Body of pancreas (tissue), 4 donors: ENCODE results near the gene EMC8.

Source experiments
- POLR2A ChIP-seq, 3 donors: fragments of 450-650 bp; IDR thresholded peaks; one replicate each; pipeline ENCODE4 v1.6.1; 2016; ENCODE audit warnings: antibody characterized with exemption in 3 of 3, mild to moderate bottlenecking in 2 of 3
- TF ChIP-seq, protein P1 (sequence below), 7 experiments: fragments of 450-650 bp in 4 of 7; fragments of 200-600 bp in 3 of 7; sonication (generic) in 3 of 7; IDR thresholded peaks; one replicate each; pipeline ENCODE4 v1.5.1; 2016 to 2019; ENCODE audit warnings: antibody characterized with exemption in 7 of 7

DNA sequence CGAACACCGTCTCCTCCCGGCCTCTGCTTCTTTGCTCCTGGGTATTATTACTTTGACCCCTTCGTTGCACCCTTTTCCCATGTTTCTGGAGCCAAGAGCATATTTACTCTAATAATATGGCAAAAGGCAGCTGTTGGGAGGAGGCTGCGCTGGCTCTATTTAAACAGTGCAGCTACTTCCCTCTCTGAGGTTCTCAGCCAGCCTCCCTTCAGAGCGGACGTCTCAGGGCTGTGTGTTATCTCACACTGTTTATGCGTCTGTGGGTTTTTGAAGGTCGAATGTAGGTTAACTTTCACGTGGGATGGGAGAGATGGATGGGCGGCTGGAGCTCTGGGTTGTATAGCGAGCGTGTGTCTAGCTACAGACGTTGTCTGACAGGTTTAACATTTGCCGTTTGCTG, 45.4 kb upstream of the EMC8 start:
- TF ChIP-seq, protein P1, sequence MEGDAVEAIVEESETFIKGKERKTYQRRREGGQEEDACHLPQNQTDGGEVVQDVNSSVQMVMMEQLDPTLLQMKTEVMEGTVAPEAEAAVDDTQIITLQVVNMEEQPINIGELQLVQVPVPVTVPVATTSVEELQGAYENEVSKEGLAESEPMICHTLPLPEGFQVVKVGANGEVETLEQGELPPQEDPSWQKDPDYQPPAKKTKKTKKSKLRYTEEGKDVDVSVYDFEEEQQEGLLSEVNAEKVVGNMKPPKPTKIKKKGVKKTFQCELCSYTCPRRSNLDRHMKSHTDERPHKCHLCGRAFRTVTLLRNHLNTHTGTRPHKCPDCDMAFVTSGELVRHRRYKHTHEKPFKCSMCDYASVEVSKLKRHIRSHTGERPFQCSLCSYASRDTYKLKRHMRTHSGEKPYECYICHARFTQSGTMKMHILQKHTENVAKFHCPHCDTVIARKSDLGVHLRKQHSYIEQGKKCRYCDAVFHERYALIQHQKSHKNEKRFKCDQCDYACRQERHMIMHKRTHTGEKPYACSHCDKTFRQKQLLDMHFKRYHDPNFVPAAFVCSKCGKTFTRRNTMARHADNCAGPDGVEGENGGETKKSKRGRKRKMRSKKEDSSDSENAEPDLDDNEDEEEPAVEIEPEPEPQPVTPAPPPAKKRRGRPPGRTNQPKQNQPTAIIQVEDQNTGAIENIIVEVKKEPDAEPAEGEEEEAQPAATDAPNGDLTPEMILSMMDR (IDR thresholded peaks at IDR 0.05) = no peak
- TF ChIP-seq POLR2A (IDR thresholded peaks at IDR 0.05) = no peak
